Measurements from ENCODE around the gene BCAR1. TPM values are rescaled to one million over a fixed set of nuclear protein-coding genes. Genes with fewer than 3 reads are reported as not detected.
A peak's percentile ranks its signal among the peaks of the same experiment; 100 is the strongest.

Gene BCAR1
- total RNA-seq, 1 donor from 2014 or later: 39.5 TPM

DNA sequence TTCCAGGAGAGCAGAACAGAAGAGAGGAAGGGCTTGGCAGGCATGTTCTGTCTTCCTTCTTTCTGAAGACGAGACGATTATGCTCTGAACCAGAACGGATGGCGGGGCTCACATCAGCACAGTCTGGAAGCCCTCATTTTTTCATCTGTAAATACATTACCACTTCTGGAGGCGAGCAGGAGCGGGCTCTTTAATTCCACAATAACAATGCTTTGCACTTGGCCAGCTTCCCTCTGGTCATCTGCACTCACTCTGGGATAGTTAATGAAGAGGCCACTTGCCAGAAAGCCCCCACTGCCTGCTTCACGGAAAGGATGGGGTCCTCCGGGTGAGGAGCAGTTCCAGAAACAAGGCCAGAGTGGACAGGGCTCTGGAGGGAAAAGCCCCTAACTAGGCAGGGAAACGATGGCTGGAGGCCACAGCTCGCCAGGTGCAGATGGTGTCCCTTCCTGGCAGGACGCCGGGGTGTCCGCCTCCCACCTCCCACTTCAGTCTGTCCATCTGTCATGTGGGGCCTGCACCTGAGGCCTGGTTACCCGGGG, 13.1 kb upstream of the BCAR1 start:
- peak overlapping the region; percentile 55 to 86 for H3K4me3 ChIP-seq
- H3K27ac ChIP-seq: peak overlapping the region; percentile 97
- no peaks in the 10 kb centered on the region for H3K9me3 ChIP-seq
- intact Hi-C loops (cut with DNase I): no loop called here
- no peak for TF ChIP-seq POLR2AphosphoS5 (IDR thresholded peaks at IDR 0.05; ENCODE audit: insufficient read depth in 1 of 2, low read depth in 1 of 2)
- no peak for TF ChIP-seq CTCF (IDR thresholded peaks at IDR 0.05)
- DNase-seq (ENCODE audit: extremely low spot score in 2 of 2): no peak
- H3K4me1 ChIP-seq: peaks cover 67% of the 10 kb centered on the region
- no peaks in the 10 kb centered on the region for H3K27me3 ChIP-seq
- H3K36me3 ChIP-seq: no peaks in the 10 kb centered on the region

DNA sequence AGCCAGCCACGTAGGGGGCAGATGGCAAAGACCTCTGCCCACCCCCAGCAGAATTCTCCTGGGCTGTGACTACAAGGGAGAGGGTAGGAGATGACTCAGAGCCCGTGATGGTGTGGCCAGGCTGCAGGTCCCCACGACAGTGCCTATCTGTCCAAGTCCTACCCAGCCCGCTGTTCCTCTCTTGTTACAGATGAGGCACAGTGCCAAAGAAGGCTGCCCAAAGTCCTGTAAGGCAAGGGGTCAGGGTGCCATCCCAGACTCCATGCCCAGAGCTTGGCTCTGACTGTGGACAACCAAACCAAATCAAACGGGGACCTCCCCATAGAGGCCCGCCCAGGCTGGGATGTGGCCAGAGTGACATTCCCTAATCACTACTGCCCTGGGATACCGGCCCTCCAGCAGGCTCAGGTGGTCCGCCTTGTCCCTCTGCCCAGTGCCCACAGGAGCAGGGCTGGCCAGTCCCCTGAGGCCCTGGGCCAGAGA, 12.6 kb upstream of the BCAR1 start:
- Histone ChIP-seq H3K9me3 (no peaks in the 10 kb centered on the region), H3K27ac (peak overlapping the region; percentile 97), H3K27me3 (no peaks in the 10 kb centered on the region), H3K4me3 (peak overlapping the region; percentile 55 to 86), H3K4me1 (peaks cover 71% of the 10 kb centered on the region), H3K36me3 (no peaks in the 10 kb centered on the region)
- peak in 1 of 2 donors; percentile 46 for TF ChIP-seq POLR2AphosphoS5 (IDR thresholded peaks at IDR 0.05; ENCODE audit: insufficient read depth in 1 of 2, low read depth in 1 of 2)
- no peak for TF ChIP-seq POLR2A (IDR thresholded peaks at IDR 0.05)
- intact Hi-C loops (cut with DNase I): no loop called here
- no peak for DNase-seq (ENCODE audit: extremely low spot score in 2 of 2)

DNA sequence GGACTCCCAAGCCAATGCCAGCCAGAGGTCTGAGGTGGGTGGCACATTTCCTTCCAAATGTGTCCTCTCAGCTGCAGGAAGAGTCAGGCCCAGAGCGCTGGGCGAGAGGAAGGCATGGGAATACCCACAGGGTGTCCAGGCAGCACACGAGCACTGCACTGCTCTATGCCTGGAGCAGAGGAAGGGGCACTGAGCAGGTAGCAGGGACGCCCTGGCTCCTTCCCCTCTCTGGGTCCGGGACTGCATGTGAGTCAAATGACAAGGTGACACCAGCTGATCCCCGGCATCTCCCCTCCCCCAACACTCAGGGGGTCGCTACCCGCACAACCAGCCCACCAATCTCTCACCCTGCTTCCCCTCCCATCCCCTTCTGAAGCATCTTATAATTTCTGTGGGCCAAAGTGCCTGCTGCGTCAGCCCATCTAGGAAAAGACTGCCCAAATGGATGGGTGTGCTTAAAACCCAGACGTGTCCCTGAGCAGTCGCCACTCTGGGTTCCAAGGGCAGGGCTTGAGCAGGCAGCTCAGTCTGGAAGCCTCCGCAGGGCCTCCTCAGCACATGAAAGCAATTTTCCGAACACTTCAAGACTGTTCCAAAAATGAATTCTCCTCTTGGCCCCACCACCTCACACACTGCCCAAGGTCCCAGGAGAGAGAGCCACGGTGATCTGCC, 12.0 kb upstream of the BCAR1 start:
- Histone ChIP-seq H3K27ac (peak overlapping the region; percentile 97), H3K4me1 (peaks cover 76% of the 10 kb centered on the region), H3K36me3 (no peaks in the 10 kb centered on the region), H3K4me3 (peak overlapping the region; percentile 55 to 86), H3K9me3 (no peaks in the 10 kb centered on the region), H3K27me3 (no peaks in the 10 kb centered on the region)
- no peak for DNase-seq (ENCODE audit: extremely low spot score in 2 of 2)
- intact Hi-C loops (cut with DNase I): no loop called here
- TF ChIP-seq POLR2A (IDR thresholded peaks at IDR 0.05): no peak
- TF ChIP-seq POLR2AphosphoS5 (IDR thresholded peaks at IDR 0.05; ENCODE audit: insufficient read depth in 1 of 2, low read depth in 1 of 2): no peak
- TF ChIP-seq CTCF (IDR thresholded peaks at IDR 0.05): no peak

GRCh38 chr16:75262800-75263127, 11.3 kb upstream of the BCAR1 start:
- DNase-seq (ENCODE audit: extremely low spot score in 2 of 2): no peak
- no peaks in the 10 kb centered on the region for H3K27me3 ChIP-seq
- H3K27ac ChIP-seq: peak overlapping the region; percentile 97
- peak overlapping the region; percentile 55 to 86 for H3K4me3 ChIP-seq
- intact Hi-C loops (cut with DNase I): no loop called here
- no peaks in the 10 kb centered on the region for H3K9me3 ChIP-seq
- peaks cover 79% of the 10 kb centered on the region for H3K4me1 ChIP-seq
- H3K36me3 ChIP-seq: no peaks in the 10 kb centered on the region
- TF ChIP-seq POLR2AphosphoS5 (IDR thresholded peaks at IDR 0.05; ENCODE audit: insufficient read depth in 1 of 2, low read depth in 1 of 2): no peak
- TF ChIP-seq CTCF (IDR thresholded peaks at IDR 0.05): no peak
- TF ChIP-seq POLR2A (IDR thresholded peaks at IDR 0.05): no peak

GRCh38 chr16:75262104-75262799, 10.8 kb upstream of the BCAR1 start:
- TF ChIP-seq POLR2A (IDR thresholded peaks at IDR 0.05) (no peak), POLR2AphosphoS5 (IDR thresholded peaks at IDR 0.05; ENCODE audit: insufficient read depth in 1 of 2, low read depth in 1 of 2) (no peak), CTCF (IDR thresholded peaks at IDR 0.05) (no peak)
- H3K9me3 ChIP-seq: no peaks in the 10 kb centered on the region
- H3K36me3 ChIP-seq: no peaks in the 10 kb centered on the region
- peaks cover 79% of the 10 kb centered on the region for H3K4me1 ChIP-seq
- peak overlapping the region; percentile 55 to 86 for H3K4me3 ChIP-seq
- no peak for DNase-seq (ENCODE audit: extremely low spot score in 2 of 2)
- intact Hi-C loops (cut with DNase I): no loop called here
- H3K27ac ChIP-seq: peak overlapping the region; percentile 97
- no peaks in the 10 kb centered on the region for H3K27me3 ChIP-seq
